Activated CD4-positive, alpha-beta memory T cell treated with anti-CD3 and anti-CD28 coated beads, Interleukin-2, amount 10 ng/mL, durations not matched to agents 7 days and 5 days (primary cell): ENCODE results near the gene MYO1B. TPM values are rescaled to one million over a fixed set of nuclear protein-coding genes. Genes with fewer than 3 reads are reported as not detected.

ENCODE experiments used
- CTCF ChIA-PET: fragments of 350-600 bp; sonication (Branson Sonifier 250); formaldehyde crosslinking; loops from one replicate; lab custom pipeline; 2021; ENCODE audit warnings: antibody characterized with exemption, inconsistent platforms; lab: Charles Lee
- POLR2A ChIA-PET: fragments of 350-600 bp; sonication (Branson Sonifier 250); formaldehyde crosslinking; loops from one replicate; lab custom pipeline; 2021; ENCODE audit warnings: antibody characterized with exemption; lab: Charles Lee
- DNase-seq: peaks from one replicate; pipeline ENCODE4 v3.0.0-alpha.2; 2020
- H3K27ac Mint-ChIP-seq: one replicate; pipeline ENCODE4 v1.8.0; 2021; ENCODE audit warnings: mild to moderate bottlenecking, mixed read lengths
- H3K27me3 Mint-ChIP-seq: one replicate; pipeline ENCODE4 v1.8.0; 2021; ENCODE audit warnings: mixed read lengths
- H3K36me3 Mint-ChIP-seq: one replicate; pipeline ENCODE4 v1.8.0; 2021; ENCODE audit warnings: low read depth, mixed read lengths
- H3K4me1 Mint-ChIP-seq: one replicate; pipeline ENCODE4 v1.8.0; 2021; ENCODE audit warnings: mixed read lengths
- H3K4me3 Mint-ChIP-seq: one replicate; pipeline ENCODE4 v1.8.0; 2021; ENCODE audit warnings: mild to moderate bottlenecking, mixed read lengths
- H3K9me3 Mint-ChIP-seq: one replicate; pipeline ENCODE4 v1.8.0; 2021; ENCODE audit warnings: mixed read lengths
- total RNA-seq, 2 experiments: library from RNA; stranded (reverse); gene quantifications; one replicate each; pipeline ENCODE4 v1.2.3, GENCODE V29; 2021

The MYO1B gene
- total RNA-seq, 2 experiments from 2014 or later: 2.1 to 2.9 TPM

- Mint-ChIP-seq H3K27me3 (peaks cover 2% of the 10 kb centered on the region), H3K27ac (no peak overlapping the region), H3K4me1 (peaks cover 4% of the 10 kb centered on the region), H3K4me3 (no peak overlapping the region), H3K9me3 (no peaks in the 10 kb centered on the region), H3K36me3 (no peaks in the 10 kb centered on the region)
- no peak for DNase-seq
- ChIA-PET CTCF (no interaction called here), POLR2A (no interaction called here)
Observed at GRCh38 chr2:191376981-191377629, 131.9 kb downstream of the MYO1B start.

GRCh38 chr2:191379375-191379774, 134.2 kb downstream of the MYO1B start:
- Mint-ChIP-seq H3K4me1 (peaks cover 4% of the 10 kb centered on the region), H3K27ac (no peak overlapping the region), H3K9me3 (no peaks in the 10 kb centered on the region), H3K36me3 (no peaks in the 10 kb centered on the region), H3K4me3 (no peak overlapping the region), H3K27me3 (peaks cover 2% of the 10 kb centered on the region)
- CTCF ChIA-PET: no interaction called here
- POLR2A ChIA-PET: no interaction called here
- DNase-seq: no peak

GRCh38 chr2:191382801-191383200, 137.6 kb downstream of the MYO1B start:
- CTCF ChIA-PET: interaction anchor here (0.6 kb wide), 1 partner anchor 1036 kb away, joined by 4 read pairs; no protein-coding TSS in a partner anchor
- no peak for DNase-seq

GRCh38 chr2:191383486-191383885, 138.3 kb downstream of the MYO1B start:
- Mint-ChIP-seq H3K9me3 (no peaks in the 10 kb centered on the region), H3K4me1 (no peaks in the 10 kb centered on the region)

More at GRCh38 chr2:191382801-191383200, 137.6 kb downstream of the MYO1B start:
- Mint-ChIP-seq H3K27ac (no peak overlapping the region), H3K4me1 (peaks cover under 1% of the 10 kb centered on the region), H3K36me3 (no peaks in the 10 kb centered on the region), H3K27me3 (peaks cover 2% of the 10 kb centered on the region), H3K9me3 (no peaks in the 10 kb centered on the region), H3K4me3 (no peak overlapping the region)
- POLR2A ChIA-PET: no interaction called here

GRCh38 chr2:191384829-191385228, 139.6 kb downstream of the MYO1B start:
- Mint-ChIP-seq H3K4me1 (no peaks in the 10 kb centered on the region), H3K27me3 (no peaks in the 10 kb centered on the region), H3K4me3 (no peak overlapping the region), H3K36me3 (no peaks in the 10 kb centered on the region), H3K27ac (no peak overlapping the region), H3K9me3 (no peaks in the 10 kb centered on the region)
- CTCF ChIA-PET: interaction anchor here (1.6 kb wide), 1 partner anchor 10 kb away, joined by 3 read pairs; no protein-coding TSS in a partner anchor
- POLR2A ChIA-PET: no interaction called here
- no peak for DNase-seq

More at GRCh38 chr2:191383486-191383885, 138.3 kb downstream of the MYO1B start:
- DNase-seq: no peak
- Mint-ChIP-seq H3K27me3 (no peaks in the 10 kb centered on the region), H3K4me3 (no peak overlapping the region), H3K27ac (no peak overlapping the region), H3K36me3 (no peaks in the 10 kb centered on the region)
- POLR2A ChIA-PET: no interaction called here
- CTCF ChIA-PET: no interaction called here

GRCh38 chr2:191385416-191386160, 140.4 kb downstream of the MYO1B start:
- no peaks in the 10 kb centered on the region for H3K4me1 Mint-ChIP-seq
- H3K4me3 Mint-ChIP-seq: no peak overlapping the region
- DNase-seq: no peak
- H3K27ac Mint-ChIP-seq: no peak overlapping the region
- CTCF ChIA-PET: interaction anchor here (1.6 kb wide), 1 partner anchor 11 kb away, joined by 3 read pairs; no protein-coding TSS in a partner anchor
- no peaks in the 10 kb centered on the region for H3K9me3 Mint-ChIP-seq
- POLR2A ChIA-PET: no interaction called here
- H3K36me3 Mint-ChIP-seq: no peaks in the 10 kb centered on the region
- H3K27me3 Mint-ChIP-seq: no peaks in the 10 kb centered on the region

GRCh38 chr2:191386938-191387536, 141.8 kb downstream of the MYO1B start:
- Mint-ChIP-seq H3K4me1 (no peaks in the 10 kb centered on the region), H3K9me3 (no peaks in the 10 kb centered on the region), H3K36me3 (no peaks in the 10 kb centered on the region), H3K4me3 (no peak overlapping the region), H3K27me3 (no peaks in the 10 kb centered on the region), H3K27ac (no peak overlapping the region)
- no peak for DNase-seq
- POLR2A ChIA-PET: no interaction called here
- CTCF ChIA-PET: no interaction called here

- CTCF ChIA-PET: no interaction called here
- Mint-ChIP-seq H3K27me3 (no peaks in the 10 kb centered on the region), H3K4me3 (no peak overlapping the region), H3K4me1 (no peaks in the 10 kb centered on the region), H3K9me3 (no peaks in the 10 kb centered on the region), H3K36me3 (no peaks in the 10 kb centered on the region), H3K27ac (no peak overlapping the region)
- POLR2A ChIA-PET: no interaction called here
- no peak for DNase-seq
Observed at GRCh38 chr2:191389288-191389687, 144.1 kb downstream of the MYO1B start.

GRCh38 chr2:191391171-191391570, 146.0 kb downstream of the MYO1B start:
- Mint-ChIP-seq H3K4me3 (no peak overlapping the region), H3K4me1 (no peaks in the 10 kb centered on the region)

GRCh38 chr2:191394043-191394442, 148.8 kb downstream of the MYO1B start:
- Mint-ChIP-seq H3K9me3 (no peaks in the 10 kb centered on the region), H3K4me3 (no peak overlapping the region), H3K36me3 (no peaks in the 10 kb centered on the region), H3K4me1 (no peaks in the 10 kb centered on the region), H3K27me3 (no peaks in the 10 kb centered on the region), H3K27ac (no peak overlapping the region)
- DNase-seq: no peak
- ChIA-PET CTCF (no interaction called here), POLR2A (no interaction called here)

More at GRCh38 chr2:191391171-191391570, 146.0 kb downstream of the MYO1B start:
- ChIA-PET POLR2A (no interaction called here), CTCF (no interaction called here)
- H3K27me3 Mint-ChIP-seq: no peaks in the 10 kb centered on the region
- no peak overlapping the region for H3K27ac Mint-ChIP-seq
- H3K9me3 Mint-ChIP-seq: no peaks in the 10 kb centered on the region
- H3K36me3 Mint-ChIP-seq: no peaks in the 10 kb centered on the region
- DNase-seq: no peak

- CTCF ChIA-PET: no interaction called here
- POLR2A ChIA-PET: no interaction called here
- no peaks in the 10 kb centered on the region for H3K9me3 Mint-ChIP-seq
- H3K27ac Mint-ChIP-seq: no peak overlapping the region
- no peak overlapping the region for H3K4me3 Mint-ChIP-seq
- H3K27me3 Mint-ChIP-seq: no peaks in the 10 kb centered on the region
- no peaks in the 10 kb centered on the region for H3K4me1 Mint-ChIP-seq
- no peaks in the 10 kb centered on the region for H3K36me3 Mint-ChIP-seq
- DNase-seq: no peak
Observed at GRCh38 chr2:191396794-191397193, 151.6 kb downstream of the MYO1B start.

GRCh38 chr2:191399601-191400000, 154.4 kb downstream of the MYO1B start:
- Mint-ChIP-seq H3K36me3 (no peaks in the 10 kb centered on the region), H3K27me3 (no peaks in the 10 kb centered on the region), H3K9me3 (no peaks in the 10 kb centered on the region), H3K4me1 (peaks cover 3% of the 10 kb centered on the region), H3K27ac (no peak overlapping the region), H3K4me3 (no peak overlapping the region)
- CTCF ChIA-PET: no interaction called here
- POLR2A ChIA-PET: no interaction called here
- no peak for DNase-seq

- POLR2A ChIA-PET: no interaction called here
- CTCF ChIA-PET: interaction anchor here (0.7 kb wide), 1 partner anchor 282 kb away, joined by 3 read pairs; no protein-coding TSS in a partner anchor
Observed at GRCh38 chr2:191401287-191401686, 156.1 kb downstream of the MYO1B start.

More at GRCh38 chr2:191401287-191401686, 156.1 kb downstream of the MYO1B start:
- Mint-ChIP-seq H3K9me3 (no peaks in the 10 kb centered on the region), H3K4me1 (peaks cover 12% of the 10 kb centered on the region), H3K27me3 (no peaks in the 10 kb centered on the region), H3K27ac (no peak overlapping the region), H3K36me3 (no peaks in the 10 kb centered on the region), H3K4me3 (no peak overlapping the region)
- no peak for DNase-seq
